Measurements from ENCODE around the gene KIDINS220.

The KIDINS220 gene

DNA sequence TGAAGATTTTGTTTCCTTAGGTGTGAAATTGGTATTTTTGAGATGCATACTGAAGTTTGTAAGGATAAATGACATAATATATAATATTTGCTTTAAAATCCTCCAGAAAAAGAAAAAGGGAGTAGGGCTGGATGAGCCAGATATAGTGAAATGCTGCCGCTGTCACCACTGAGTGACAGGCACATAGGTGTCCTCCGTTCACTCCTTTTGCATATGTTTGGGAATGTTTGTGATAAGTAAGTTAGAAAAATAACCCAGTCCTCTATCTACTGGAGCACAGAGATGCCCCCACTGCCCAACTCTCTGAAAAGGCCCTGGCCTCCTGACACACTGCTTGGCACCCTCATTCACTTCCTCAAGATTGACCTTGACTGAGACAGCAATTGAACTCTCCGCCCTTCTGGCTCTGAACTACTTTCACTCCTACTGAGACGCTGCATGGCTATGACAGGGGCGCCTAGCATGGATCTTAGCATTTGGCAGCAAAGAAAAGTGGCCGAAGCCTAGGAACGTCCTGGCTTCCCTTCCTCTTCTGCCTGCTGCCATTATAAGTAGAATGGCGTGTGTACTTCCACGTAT lies 145.5 kb downstream of the KIDINS220 start:
- no peak for DNase-seq

DNA sequence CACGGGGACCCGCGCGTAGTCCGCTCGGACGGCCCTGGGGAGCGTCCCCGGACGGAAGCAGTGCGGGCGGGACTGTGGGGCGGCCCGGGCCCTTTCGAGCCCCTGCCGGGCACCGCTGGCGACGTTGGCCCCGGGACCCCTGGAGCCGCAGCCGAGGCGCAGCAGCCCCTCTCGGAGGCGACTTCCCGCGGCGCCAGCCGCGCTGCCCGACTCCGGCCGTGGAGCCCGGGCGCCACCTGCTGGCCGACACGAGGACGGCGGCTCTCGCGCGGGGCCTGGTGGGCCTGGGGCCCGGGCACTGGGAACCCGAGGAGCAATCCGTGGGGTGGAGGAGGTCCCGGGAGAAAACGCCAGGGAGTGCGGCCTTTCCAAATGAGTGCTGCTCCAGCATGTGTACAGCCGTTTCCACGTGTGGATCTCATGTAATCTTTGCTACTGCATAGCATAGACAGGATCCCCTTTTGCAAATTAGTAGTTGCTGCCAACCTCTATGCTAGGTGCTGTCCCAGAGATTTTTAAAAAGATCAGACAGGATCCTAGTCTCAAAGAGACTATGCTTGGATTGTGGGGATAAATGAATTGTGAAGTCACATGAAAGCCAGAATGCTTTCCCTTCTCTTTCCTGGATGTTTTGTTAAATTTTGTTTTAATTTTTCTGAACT lies 151.6 kb downstream of the KIDINS220 start:
- DNase-seq = peak; percentile 73

DNA sequence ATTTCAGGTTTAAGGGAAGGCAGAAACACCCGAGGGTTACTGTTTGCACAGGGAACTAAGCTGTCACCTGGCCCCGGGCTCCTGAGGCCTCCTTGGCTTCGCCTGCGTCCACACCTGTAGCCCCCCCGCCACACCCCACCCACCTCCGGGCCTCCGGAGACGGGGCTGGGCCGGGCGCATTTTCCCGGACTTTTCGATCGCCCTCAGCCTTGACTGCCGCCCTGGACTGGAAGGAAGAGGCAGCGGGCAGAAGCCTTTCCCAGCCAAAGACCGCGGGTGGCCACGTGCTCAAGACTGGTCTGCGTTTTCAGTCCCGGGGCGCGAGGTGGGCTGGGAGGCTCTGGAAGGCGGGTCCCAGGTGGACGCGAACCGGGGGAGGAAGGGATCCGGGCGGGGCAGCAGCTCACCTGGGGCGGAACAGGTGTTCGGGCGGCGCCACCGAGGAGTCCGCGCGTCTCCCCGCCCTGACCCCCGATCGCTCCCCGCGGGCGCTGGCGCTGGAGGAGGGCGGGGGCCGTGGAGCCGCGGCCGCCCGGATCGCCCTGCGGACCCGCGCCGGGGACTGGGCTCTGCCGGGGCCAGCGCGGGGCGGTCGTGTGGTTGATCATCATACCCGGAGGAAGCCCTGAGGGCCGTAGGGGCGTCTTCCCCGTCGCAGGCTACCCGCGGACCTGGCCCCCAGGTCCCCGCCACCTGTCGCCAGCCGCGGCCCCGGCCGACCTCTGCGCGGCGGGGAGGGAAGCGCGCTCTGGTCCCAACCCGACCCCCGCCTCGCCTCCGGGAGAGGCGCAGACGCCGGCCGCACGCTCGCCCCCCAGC lies 152.3 kb downstream of the KIDINS220 start:
- DNase-seq = peak; percentile 66

DNA sequence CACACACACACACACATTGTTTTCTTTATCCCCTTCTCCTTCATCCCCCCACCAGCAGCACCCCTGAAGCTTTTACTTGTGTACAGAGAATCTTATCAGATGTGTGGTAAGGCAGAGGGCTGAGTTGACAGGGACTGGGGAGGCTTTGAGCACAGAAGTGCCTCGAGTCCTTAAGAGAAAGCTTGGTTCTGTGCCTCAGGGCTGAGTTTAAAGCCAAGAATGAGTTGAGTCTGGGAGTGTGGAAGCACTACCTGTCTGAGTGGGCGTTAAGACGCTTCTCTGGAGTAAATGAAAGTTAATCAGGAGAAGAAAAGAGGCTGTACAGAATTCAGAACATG lies 152.9 kb downstream of the KIDINS220 start:
- peak; percentile 44 for DNase-seq

DNA sequence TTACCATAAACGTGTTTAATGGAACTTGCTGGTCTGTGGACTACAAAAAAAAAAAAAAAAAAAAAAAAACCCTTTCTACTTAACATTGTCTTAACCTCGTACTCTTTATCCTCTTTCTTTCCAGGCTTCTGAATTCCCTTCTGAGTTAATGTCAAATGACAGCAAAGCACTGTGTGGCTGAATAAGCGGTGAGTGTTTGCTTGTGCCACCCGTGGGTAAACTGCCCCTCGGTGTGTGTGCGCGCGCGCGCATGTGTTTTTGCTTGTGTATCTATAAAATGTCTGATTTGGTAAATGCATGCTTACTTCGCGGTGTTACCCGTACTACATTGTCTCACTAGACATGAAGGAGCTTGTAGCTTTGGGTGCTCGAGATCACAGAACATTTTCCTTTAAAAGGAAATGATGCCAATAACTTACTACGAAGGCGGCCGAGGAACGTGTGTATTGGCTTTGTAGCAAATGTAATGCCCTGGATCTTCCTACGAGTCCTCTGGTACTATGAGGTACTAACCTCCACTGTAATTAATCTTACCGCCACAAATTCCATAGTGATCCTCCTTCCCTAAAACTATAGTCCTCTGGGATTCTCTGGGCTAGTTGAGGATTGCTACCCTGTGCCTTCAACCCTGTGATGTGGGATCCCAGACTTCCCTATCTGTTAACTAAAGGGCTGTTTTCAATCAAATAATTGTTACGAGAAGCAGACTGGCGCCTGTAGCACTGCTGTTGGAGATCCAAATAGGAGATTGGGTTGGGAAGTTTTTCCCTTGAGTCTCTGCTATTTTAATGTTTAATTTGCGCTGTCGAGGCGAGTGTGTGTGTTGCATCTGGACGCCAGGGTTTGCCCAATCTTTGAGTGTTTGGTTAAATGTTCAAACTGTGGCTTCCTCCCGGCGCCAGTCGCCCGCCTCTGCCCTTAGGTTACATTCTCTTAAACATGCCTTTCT lies 154.4 kb downstream of the KIDINS220 start:
- peak; percentile 49 for DNase-seq

DNA sequence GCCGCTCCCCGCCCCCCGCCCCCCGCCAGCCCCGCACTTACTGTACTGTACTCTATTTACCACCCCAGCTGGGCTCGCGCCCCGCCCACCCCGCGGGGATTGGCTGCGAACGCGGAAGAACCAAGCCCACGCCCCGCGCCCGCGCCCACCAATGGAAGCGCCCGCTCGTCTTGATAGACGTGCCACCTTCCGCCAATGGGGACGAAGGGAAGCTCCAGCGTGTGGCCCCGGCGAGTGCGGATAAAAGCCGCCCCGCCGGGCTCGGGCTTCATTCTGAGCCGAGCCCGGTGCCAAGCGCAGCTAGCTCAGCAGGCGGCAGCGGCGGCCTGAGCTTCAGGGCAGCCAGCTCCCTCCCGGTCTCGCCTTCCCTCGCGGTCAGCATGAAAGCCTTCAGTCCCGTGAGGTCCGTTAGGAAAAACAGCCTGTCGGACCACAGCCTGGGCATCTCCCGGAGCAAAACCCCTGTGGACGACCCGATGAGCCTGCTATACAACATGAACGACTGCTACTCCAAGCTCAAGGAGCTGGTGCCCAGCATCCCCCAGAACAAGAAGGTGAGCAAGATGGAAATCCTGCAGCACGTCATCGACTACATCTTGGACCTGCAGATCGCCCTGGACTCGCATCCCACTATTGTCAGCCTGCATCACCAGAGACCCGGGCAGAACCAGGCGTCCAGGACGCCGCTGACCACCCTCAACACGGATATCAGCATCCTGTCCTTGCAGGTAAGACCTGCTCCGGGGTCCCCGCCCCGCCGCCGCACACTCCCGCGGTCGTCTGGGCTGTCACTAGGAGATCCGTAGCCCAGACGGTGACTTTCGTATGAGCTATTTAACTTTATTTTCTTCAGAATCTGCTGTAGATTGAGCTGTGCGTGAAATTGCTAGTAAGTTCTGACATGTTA lies 155.4 kb downstream of the KIDINS220 start, which contains the start of gene ID2:
ID2 (plus strand) TSS at position 271 of the 907 bp plus-strand sequence; CDS start at position 381, 110 bp downstream.
- peak; percentile 99 for DNase-seq

DNA sequence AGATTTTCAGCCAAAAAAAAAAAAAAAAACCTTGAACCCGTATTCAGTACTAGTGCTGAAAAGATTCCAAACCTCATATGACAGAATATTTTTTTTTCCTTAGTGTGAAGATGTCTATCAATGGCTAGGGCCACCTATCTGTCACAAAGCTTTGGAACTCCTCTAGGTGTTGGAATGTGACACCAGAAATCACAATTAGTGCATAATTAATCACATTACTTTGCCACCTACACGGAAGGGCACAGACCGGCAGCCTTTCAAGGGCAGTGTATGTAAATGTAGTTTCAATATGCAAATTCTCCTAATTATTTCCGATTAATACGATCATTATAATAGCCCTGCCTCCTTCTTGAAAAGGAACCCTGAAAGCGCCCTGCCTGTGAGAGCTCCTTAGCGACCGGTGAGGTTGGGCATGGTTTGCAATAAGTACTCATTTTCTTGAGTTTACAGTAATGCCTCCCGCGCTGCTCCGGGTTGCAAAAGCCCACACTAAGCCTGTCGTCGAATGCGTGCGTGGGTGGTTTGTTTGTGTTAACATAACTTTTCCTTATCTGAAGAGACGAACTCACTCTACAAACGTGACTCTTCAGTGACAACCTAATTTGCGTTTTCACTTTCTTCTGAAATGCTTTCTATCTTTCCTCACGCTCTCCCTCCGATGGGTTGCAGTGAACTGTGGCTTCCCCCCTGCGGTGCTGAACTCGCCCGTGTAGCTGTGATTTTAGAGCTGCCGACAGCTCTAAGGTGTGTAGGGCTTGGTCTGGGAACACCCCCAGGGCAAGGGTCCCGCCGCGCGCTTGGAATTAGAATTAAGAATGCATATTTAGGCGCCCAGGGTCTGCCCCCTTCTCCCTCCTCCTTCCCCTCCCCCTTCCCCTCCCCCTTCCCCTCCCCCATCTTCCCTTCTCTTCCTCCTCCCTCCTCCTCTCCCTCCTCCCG lies 156.3 kb downstream of the KIDINS220 start:
- peak; percentile 80 for DNase-seq

DNA sequence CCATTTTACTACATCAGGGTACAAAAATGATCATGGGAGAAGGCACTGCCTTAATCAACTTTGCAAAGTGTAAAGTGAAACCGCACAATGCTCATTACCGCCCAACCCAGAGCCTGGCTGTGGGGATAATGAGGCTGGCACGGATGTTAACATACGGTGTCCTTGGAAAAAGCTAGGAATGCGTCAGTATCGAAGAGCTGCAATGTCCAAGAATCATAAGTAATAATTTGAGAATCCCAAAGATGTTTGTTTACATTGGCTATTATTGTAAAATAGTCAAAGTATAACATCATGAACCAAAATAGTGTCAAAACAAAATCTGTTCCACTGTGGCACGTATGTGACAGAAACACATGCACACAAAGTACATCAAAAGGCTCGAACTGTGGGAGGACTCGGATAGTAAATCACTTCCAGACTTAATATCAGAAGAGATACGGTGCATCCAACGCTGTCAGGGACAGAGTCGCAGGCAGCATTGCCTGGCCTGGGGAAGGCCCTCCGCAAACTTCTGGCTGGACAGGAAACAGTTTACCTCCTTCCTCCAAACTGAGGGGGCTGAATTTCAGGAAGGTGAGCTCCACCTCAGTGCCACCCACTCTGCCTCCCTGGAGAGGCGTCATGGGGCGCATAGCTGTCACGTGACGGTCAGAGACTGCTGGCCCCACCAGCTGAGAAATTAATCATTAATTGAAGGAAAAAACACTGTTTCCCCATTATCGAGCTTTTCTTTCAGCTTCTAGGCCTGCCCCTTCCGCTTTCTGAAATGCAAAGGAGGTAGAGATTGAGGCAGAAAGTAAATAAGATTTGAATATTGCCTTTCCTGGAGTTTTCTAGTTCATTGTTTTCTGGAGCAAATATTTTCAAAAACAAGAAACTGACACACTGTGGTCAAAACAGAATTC lies 157.3 kb downstream of the KIDINS220 start:
- DNase-seq = peak; percentile 69

DNA sequence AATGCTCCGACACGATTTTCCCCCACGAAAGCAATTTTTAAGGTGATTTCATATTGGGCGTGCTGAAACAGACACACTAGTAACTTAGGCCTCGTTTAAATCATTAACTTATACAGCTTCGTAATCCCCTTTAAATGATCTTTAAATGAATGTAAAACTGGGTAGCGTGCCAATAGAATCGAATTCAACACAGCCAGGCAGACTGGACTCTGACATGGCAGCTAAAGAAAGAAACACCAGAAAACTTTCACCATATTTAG lies 157.9 kb downstream of the KIDINS220 start:
- no peak for DNase-seq

Measured in COR-L47 (cell line).